ENCODE results near the gene SUPT3H. TPM values are rescaled to one million over a fixed set of nuclear protein-coding genes. Genes with fewer than 3 reads are reported as not detected.

Gene SUPT3H
- total and polyA plus RNA-seq, 12 donors = 2.1 to 6.2 (median 3.5) TPM

DNA sequence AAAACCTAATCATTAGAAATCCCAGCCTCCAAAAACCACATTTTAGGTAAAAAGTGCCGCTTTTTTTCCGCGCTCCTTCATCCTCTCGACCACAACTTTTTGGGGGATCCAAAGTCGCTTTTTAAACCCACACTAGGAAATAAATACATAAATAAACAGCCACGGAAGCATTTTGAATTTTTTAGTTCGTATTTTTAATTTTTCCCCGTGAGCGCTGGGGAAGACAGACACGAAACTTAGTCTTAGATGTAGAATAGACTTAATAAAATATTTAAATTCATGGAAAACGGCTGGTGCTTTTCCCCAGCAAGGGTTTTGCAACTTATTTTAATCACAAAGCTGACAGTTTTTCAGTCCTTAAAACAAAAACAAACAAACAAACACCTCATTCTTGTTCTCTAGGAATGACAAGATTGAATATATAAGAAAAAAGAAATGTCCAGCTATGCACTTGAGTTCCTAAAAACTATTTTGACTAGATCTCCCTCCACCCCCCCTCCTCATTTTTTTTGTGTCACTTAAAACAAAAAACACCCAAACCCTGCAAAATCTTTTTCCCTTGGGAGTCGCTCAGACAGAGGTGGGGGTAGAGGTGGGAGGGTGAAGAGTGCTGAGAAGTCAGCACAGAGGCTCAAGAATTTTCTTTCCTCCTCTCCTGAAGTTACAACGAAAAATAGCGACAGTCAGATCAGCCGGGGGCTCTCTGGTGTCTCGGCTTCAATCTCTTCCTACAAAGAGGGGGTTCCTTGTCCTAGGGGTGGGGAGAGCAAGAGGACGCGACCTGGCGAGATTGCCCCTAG, 43.4 kb upstream of the SUPT3H start:
- 7 to 10% methylated on average over 19 of the region's 19 CpGs for WGBS, 2 donors
- H3K4me1 ChIP-seq = peaks cover 7 to 55% (median 34%) of the 10 kb centered on the region in 9 donors
- peak overlapping the region; percentile 5 to 75 (median 63) for H3K4me3 ChIP-seq
- H3K27ac ChIP-seq = peak overlapping the region in 6 of 10 donors; percentile 5 to 78 (median 48)
- DNase-seq (no peak), ATAC-seq (peak in 3 of 8 donors; percentile 3 to 45 (median 16))
- intact Hi-C loops (cut with DNase I) = loop anchor here in 8 of 10 donors (2.0 to 10.0 kb wide), 6 partner anchors 124 to 769 kb away; no protein-coding TSS in a partner anchor
- TF ChIP-seq, protein P1, sequence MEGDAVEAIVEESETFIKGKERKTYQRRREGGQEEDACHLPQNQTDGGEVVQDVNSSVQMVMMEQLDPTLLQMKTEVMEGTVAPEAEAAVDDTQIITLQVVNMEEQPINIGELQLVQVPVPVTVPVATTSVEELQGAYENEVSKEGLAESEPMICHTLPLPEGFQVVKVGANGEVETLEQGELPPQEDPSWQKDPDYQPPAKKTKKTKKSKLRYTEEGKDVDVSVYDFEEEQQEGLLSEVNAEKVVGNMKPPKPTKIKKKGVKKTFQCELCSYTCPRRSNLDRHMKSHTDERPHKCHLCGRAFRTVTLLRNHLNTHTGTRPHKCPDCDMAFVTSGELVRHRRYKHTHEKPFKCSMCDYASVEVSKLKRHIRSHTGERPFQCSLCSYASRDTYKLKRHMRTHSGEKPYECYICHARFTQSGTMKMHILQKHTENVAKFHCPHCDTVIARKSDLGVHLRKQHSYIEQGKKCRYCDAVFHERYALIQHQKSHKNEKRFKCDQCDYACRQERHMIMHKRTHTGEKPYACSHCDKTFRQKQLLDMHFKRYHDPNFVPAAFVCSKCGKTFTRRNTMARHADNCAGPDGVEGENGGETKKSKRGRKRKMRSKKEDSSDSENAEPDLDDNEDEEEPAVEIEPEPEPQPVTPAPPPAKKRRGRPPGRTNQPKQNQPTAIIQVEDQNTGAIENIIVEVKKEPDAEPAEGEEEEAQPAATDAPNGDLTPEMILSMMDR (IDR thresholded peaks at IDR 0.05) = no peak
- H3K9me3 ChIP-seq = no peaks in the 10 kb centered on the region
- no peaks in the 10 kb centered on the region for H3K36me3 ChIP-seq
- H3K27me3 ChIP-seq = peaks cover 0 to 81% (median 59%) of the 10 kb centered on the region in 7 donors

DNA sequence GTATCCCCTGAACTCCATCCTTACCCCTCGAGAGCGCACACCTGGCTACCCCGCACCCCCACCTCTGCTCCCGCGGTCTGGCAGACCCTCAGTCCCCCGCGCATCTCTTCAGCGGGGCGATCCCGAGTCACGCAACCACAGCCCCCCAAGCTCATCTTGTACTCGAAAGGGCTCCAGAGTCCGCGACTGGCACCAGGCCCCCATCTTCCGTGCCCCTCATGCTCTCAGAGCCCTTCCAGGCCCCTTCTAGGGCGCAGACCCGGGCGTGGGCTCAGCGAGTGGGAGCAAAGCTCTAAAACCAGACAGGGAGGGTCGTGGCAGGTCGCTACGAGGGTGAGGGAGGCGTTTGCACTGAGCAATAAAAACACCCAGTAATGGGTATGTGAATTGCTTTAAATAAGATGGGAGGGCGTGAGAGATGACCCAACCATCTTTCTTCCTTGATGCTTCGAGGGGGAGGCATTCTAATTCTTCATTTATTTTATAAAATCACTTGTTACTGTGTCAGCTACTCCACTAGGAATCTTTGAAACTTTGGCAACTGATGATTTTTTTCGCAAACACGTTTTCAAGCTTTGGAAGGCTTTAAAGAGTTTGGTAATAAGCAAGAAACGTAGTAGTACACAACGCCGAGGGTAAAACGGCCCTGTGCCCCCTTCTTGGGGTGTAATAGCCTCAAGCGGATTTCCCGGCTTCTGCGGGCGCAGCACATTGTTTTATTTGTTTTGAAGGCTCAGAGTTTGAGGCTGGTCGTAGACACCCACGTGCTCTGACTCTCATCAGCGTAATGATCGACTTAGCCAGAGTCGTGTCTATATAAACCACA, 42.6 kb upstream of the SUPT3H start:
- intact Hi-C loops (cut with DNase I) = loop anchor here in 8 of 10 donors (2.0 to 10.0 kb wide), 6 partner anchors 125 to 768 kb away; no protein-coding TSS in a partner anchor
- H3K4me3 ChIP-seq = peak overlapping the region; percentile 23 to 75 (median 61)
- ATAC-seq = peak in 2 of 8 donors; percentile 7 to 21
- WGBS, 2 donors = 5 to 6% methylated on average over 40 of the region's 40 CpGs
- H3K4me1 ChIP-seq = peaks cover 7 to 52% (median 34%) of the 10 kb centered on the region in 9 donors
- TF ChIP-seq, protein P1 (IDR thresholded peaks at IDR 0.05) = no peak
- no peaks in the 10 kb centered on the region for H3K9me3 ChIP-seq
- DNase-seq = no peak
- H3K27ac ChIP-seq = peak overlapping the region in 1 of 10 donors; percentile 38
- peaks cover 0 to 85% (median 62%) of the 10 kb centered on the region in 7 donors for H3K27me3 ChIP-seq
- H3K36me3 ChIP-seq = no peaks in the 10 kb centered on the region

DNA sequence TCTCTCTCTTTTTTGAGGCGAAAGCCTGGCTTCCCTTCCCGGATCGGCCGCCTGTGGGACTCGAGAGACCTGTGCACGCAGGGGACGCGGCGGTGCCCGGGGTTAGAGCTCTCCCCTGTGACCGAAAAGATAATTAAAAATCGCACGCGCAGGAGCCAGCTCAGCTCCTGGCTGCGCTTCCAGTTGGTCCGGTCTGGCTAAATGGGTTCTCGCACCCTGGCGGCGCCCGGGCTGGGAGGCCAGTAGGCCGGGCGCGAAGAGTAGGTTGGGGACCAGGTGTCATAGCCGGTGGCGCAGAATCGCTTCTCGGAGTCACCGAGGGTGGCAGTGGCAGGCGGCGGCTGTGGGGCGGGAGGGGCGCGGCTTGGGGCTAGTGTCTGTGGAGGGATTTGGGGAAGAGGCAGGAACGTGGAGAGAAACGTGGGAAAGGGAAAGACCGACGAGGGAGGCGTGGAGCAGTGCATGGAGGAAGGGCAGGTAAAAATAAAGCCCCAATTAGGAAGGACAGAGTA, 41.9 kb upstream of the SUPT3H start:
- ATAC-seq (peak in 7 of 8 donors; percentile 16 to 75 (median 72)), DNase-seq (peak; percentile 40 to 47)
- Histone ChIP-seq H3K27me3 (peaks cover 0 to 84% (median 67%) of the 10 kb centered on the region in 7 donors), H3K4me1 (peaks cover 7 to 46% (median 34%) of the 10 kb centered on the region in 9 donors), H3K36me3 (no peaks in the 10 kb centered on the region), H3K27ac (peak overlapping the region in 1 of 10 donors; percentile 38), H3K4me3 (peak overlapping the region in 9 of 10 donors; percentile 24 to 75 (median 64)), H3K9me3 (no peaks in the 10 kb centered on the region)
- 3 to 6% methylated on average over 38 of the region's 38 CpGs for WGBS, 2 donors
- intact Hi-C loops (cut with DNase I) = loop anchor here (2.0 to 10.0 kb wide), 9 partner anchors 125 to 767 kb away; no protein-coding TSS in a partner anchor
- TF ChIP-seq, protein P1 (IDR thresholded peaks at IDR 0.05) = peak in 6 of 9 donors; percentile 14 to 55 (median 42)

Measured in heart right ventricle (tissue), 16 donors.